GM12864 (cell line): ENCODE data around the gene THSD7A.
A peak's percentile ranks its signal among the peaks of the same experiment; 100 is the strongest.

Source experiments
- DNase-seq: peaks from one replicate; pipeline ENCODE4 v3.0.0-alpha.2; 2011; ENCODE audit warnings: low read depth
- H3K4me3 ChIP-seq: 2 replicates; pipeline ENCODE4 v1.5.1; 2011; ENCODE audit warnings: mild to moderate bottlenecking, low read depth, low read length, control low read depth
- CTCF ChIP-seq: IDR thresholded peaks from 2 replicates; pipeline ENCODE4 v1.5.1; 2011; ENCODE audit warnings: low read depth, mild to moderate bottlenecking, moderate library complexity, low read length, control low read depth, inconsistent platforms; ENCODE audit errors: missing control alignments

THSD7A gene

GRCh38 chr7:11616466-11616865 lies 215.5 kb downstream of the THSD7A start:
- no peak for DNase-seq
- no peak overlapping the region for H3K4me3 ChIP-seq
- no peak for TF ChIP-seq CTCF

- TF ChIP-seq CTCF, result no peak
- no peak for DNase-seq
Observed at GRCh38 chr7:11615174-11615573, 216.8 kb downstream of the THSD7A start.

GRCh38 chr7:11613292-11613930 lies 218.6 kb downstream of the THSD7A start:
- H3K4me3 ChIP-seq, result no peak overlapping the region
- no peak for TF ChIP-seq CTCF
- peak; percentile 25 for DNase-seq

More at GRCh38 chr7:11615174-11615573, 216.8 kb downstream of the THSD7A start:
- H3K4me3 ChIP-seq, result no peak overlapping the region

GRCh38 chr7:11612737-11613136 lies 219.3 kb downstream of the THSD7A start:
- no peak for TF ChIP-seq CTCF
- DNase-seq, result no peak
- H3K4me3 ChIP-seq, result no peak overlapping the region

GRCh38 chr7:11609096-11609670 lies 222.8 kb downstream of the THSD7A start:
- no peak overlapping the region for H3K4me3 ChIP-seq
- DNase-seq, result no peak
- TF ChIP-seq CTCF, result no peak

GRCh38 chr7:11607686-11608085 lies 224.3 kb downstream of the THSD7A start:
- no peak for DNase-seq
- H3K4me3 ChIP-seq, result no peak overlapping the region
- no peak for TF ChIP-seq CTCF

GRCh38 chr7:11605749-11606148 lies 226.2 kb downstream of the THSD7A start:
- no peak for DNase-seq
- TF ChIP-seq CTCF, result no peak
- H3K4me3 ChIP-seq, result no peak overlapping the region
